ENCODE results near the gene TMEM271.

DNA sequence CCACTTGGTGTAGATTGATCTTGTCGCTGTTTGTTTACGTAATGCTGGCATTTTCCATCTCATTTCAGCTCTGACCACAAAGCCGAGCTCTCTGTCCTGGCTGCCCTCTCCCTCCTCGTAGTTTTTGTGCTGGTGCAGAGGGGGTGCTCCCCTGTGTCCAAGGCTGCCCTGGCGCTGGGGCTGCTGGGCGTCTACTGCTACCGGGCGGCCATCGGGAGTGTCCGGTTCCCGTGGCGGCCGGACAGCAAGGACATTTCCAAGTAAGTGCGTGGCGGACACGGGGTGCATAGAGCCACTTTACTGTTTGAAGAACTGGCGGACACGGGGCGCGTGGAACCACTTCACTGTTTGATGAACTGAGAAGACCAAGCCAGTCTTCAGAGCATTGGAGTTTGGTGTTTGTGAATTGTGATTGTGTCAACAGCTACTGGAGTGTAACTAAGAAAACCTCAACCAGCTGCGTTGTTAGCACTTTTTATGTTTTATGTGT is 49.1 kb downstream of the TMEM271 start:
- TF ChIP-seq CTCF (IDR thresholded peaks at IDR 0.05 in 8 of 11, conservative IDR thresholded peaks at IDR 0.05 in 3 of 11) = no peak
- no peak for TF ChIP-seq POLR2A (IDR thresholded peaks at IDR 0.05)
- no peak for TF ChIP-seq POLR2AphosphoS5 (IDR thresholded peaks at IDR 0.05)
